Fibroblast of skin of right biceps (primary cell): ENCODE data around the gene FOSL2.

Experiments
- DNase-seq: peaks from one replicate; pipeline ENCODE4 v3.0.0-alpha.2; 2013

FOSL2 gene

GRCh38 chr2:28413899-28414295, 21.2 kb downstream of the FOSL2 start:
- DNase-seq: no peak

GRCh38 chr2:28414583-28414982, 21.9 kb downstream of the FOSL2 start:
- no peak for DNase-seq

- DNase-seq: no peak
Observed at GRCh38 chr2:28415010-28415409, 22.4 kb downstream of the FOSL2 start.

GRCh38 chr2:28415715-28416114, 23.1 kb downstream of the FOSL2 start:
- no peak for DNase-seq

GRCh38 chr2:28419003-28419402, 26.3 kb downstream of the FOSL2 start:
- no peak for DNase-seq

- DNase-seq: no peak
Observed at GRCh38 chr2:28419443-28420270, 27.0 kb downstream of the FOSL2 start.

- no peak for DNase-seq
Observed at GRCh38 chr2:28420722-28421121, 28.1 kb downstream of the FOSL2 start.

- DNase-seq: no peak
Observed at GRCh38 chr2:28422908-28423741, 30.5 kb downstream of the FOSL2 start.

GRCh38 chr2:28423856-28424605, 31.4 kb downstream of the FOSL2 start:
- DNase-seq: peak; percentile 47

GRCh38 chr2:28424799-28425463, 32.3 kb downstream of the FOSL2 start:
- no peak for DNase-seq

- DNase-seq: no peak
Observed at GRCh38 chr2:28425464-28425835, 32.8 kb downstream of the FOSL2 start.

GRCh38 chr2:28427741-28428415, 35.2 kb downstream of the FOSL2 start:
- no peak for DNase-seq

- peak; percentile 41 for DNase-seq
Observed at GRCh38 chr2:28428486-28428885, 35.8 kb downstream of the FOSL2 start.

- no peak for DNase-seq
Observed at GRCh38 chr2:28429636-28430376, 37.1 kb downstream of the FOSL2 start.

GRCh38 chr2:28430377-28430765, 37.7 kb downstream of the FOSL2 start:
- no peak for DNase-seq

- DNase-seq: no peak
Observed at GRCh38 chr2:28430788-28431418, 38.2 kb downstream of the FOSL2 start.

GRCh38 chr2:28431741-28432140, 39.1 kb downstream of the FOSL2 start:
- DNase-seq: no peak

GRCh38 chr2:28432362-28432761, 39.7 kb downstream of the FOSL2 start:
- no peak for DNase-seq

GRCh38 chr2:28433215-28433614, 40.6 kb downstream of the FOSL2 start:
- no peak for DNase-seq

GRCh38 chr2:28433935-28434599, 41.4 kb downstream of the FOSL2 start:
- no peak for DNase-seq
